Osteocyte (in vitro differentiated cells): ENCODE data around the gene SELENOH. TPM values are rescaled to one million over a fixed set of nuclear protein-coding genes. Genes with fewer than 3 reads are reported as not detected.

ENCODE experiments used
- DNase-seq: peaks from one replicate; pipeline ENCODE4 v3.0.0; 2021; ENCODE audit warnings: mixed read lengths; ENCODE audit not compliant: unreplicated experiment; ENCODE audit errors: extremely low spot score
- H3K27ac Mint-ChIP-seq: one replicate; pipeline ENCODE4 v1.8.0; 2021; ENCODE audit warnings: mild to moderate bottlenecking, mixed read lengths; ENCODE audit not compliant: unreplicated experiment
- H3K27me3 Mint-ChIP-seq: one replicate; pipeline ENCODE4 v1.8.0; 2021; ENCODE audit warnings: mixed read lengths; ENCODE audit not compliant: unreplicated experiment
- H3K36me3 Mint-ChIP-seq: one replicate; pipeline ENCODE4 v1.8.0; 2021; ENCODE audit warnings: mixed read lengths; ENCODE audit not compliant: unreplicated experiment
- H3K4me1 Mint-ChIP-seq: one replicate; pipeline ENCODE4 v1.8.0; 2021; ENCODE audit warnings: mixed read lengths; ENCODE audit not compliant: unreplicated experiment
- H3K4me3 Mint-ChIP-seq: one replicate; pipeline ENCODE4 v1.8.0; 2021; ENCODE audit warnings: mild to moderate bottlenecking, moderate library complexity, mixed read lengths; ENCODE audit not compliant: unreplicated experiment
- H3K9me3 Mint-ChIP-seq: one replicate; pipeline ENCODE4 v1.8.0; 2021; ENCODE audit warnings: mixed read lengths; ENCODE audit not compliant: unreplicated experiment
- CTCF ChIP-seq: fragments of 200-600 bp; sonication (generic); IDR thresholded peaks from 2 replicates; pipeline ENCODE4 v1.5.0; 2021; ENCODE audit warnings: antibody characterized with exemption, mild to moderate bottlenecking, moderate library complexity
- total RNA-seq: library from RNA; stranded (reverse); gene quantifications from 2 replicates; pipeline ENCODE4 v1.2.1, GENCODE V29; 2021

The SELENOH gene
- total RNA-seq, 1 donor from 2014 or later, result 103 TPM

GRCh38 chr11:57745206-57745605, 3.9 kb downstream of the SELENOH start:
- H3K4me3 Mint-ChIP-seq, result no peak overlapping the region
- DNase-seq, result no peak

GRCh38 chr11:57746920-57747319, 5.6 kb downstream of the SELENOH start:
- no peak for TF ChIP-seq CTCF
- peak overlapping the region; percentile 5 for H3K27ac Mint-ChIP-seq
- H3K4me1 Mint-ChIP-seq, result peaks cover 10% of the 10 kb centered on the region
- H3K4me3 Mint-ChIP-seq, result no peak overlapping the region
- no peak for DNase-seq
- peaks cover 29% of the 10 kb centered on the region for H3K36me3 Mint-ChIP-seq
- H3K27me3 Mint-ChIP-seq, result no peaks in the 10 kb centered on the region
- H3K9me3 Mint-ChIP-seq, result no peaks in the 10 kb centered on the region

More at GRCh38 chr11:57745206-57745605, 3.9 kb downstream of the SELENOH start:
- Mint-ChIP-seq H3K9me3 (no peaks in the 10 kb centered on the region), H3K27me3 (no peaks in the 10 kb centered on the region), H3K4me1 (peaks cover 18% of the 10 kb centered on the region), H3K27ac (no peak overlapping the region), H3K36me3 (peaks cover 29% of the 10 kb centered on the region)
- no peak for TF ChIP-seq CTCF

- no peak for DNase-seq
- peaks cover 11% of the 10 kb centered on the region for H3K36me3 Mint-ChIP-seq
- TF ChIP-seq CTCF, result no peak
- no peaks in the 10 kb centered on the region for H3K27me3 Mint-ChIP-seq
- H3K4me1 Mint-ChIP-seq, result peaks cover 1% of the 10 kb centered on the region
- no peak overlapping the region for H3K27ac Mint-ChIP-seq
- no peaks in the 10 kb centered on the region for H3K9me3 Mint-ChIP-seq
- no peak overlapping the region for H3K4me3 Mint-ChIP-seq
Observed at GRCh38 chr11:57751176-57751575, 9.9 kb downstream of the SELENOH start.

GRCh38 chr11:57751676-57752253, 10.5 kb downstream of the SELENOH start, which contains the start of gene BTBD18:
BTBD18 (minus strand) TSS chr11:57751819; CDS start chr11:57751188, 631 bp downstream.
- Mint-ChIP-seq H3K36me3 (peaks cover 7% of the 10 kb centered on the region), H3K27ac (no peak within 1 kb of the TSS), H3K9me3 (no peaks in the 10 kb centered on the region), H3K4me3 (no peak within 1 kb of the TSS), H3K4me1 (peaks cover 1% of the 10 kb centered on the region), H3K27me3 (no peaks in the 10 kb centered on the region)
- TF ChIP-seq CTCF, result peak; percentile 65
- no peak for DNase-seq

GRCh38 chr11:57752954-57753353, 11.7 kb downstream of the SELENOH start:
- Mint-ChIP-seq H3K4me3 (no peak overlapping the region), H3K27me3 (no peaks in the 10 kb centered on the region), H3K9me3 (no peaks in the 10 kb centered on the region), H3K36me3 (peaks cover 4% of the 10 kb centered on the region), H3K27ac (no peak overlapping the region), H3K4me1 (peaks cover 1% of the 10 kb centered on the region)
- no peak for TF ChIP-seq CTCF
- DNase-seq, result no peak
